GM19035 (cell line): Measurements from ENCODE around the gene PANK1.
A peak's percentile ranks its signal among the peaks of the same experiment; 100 is the strongest.
"Not testable (repeated sequence)": the region's sequence is repeated elsewhere in the genome, so short reads cannot be mapped to it uniquely, and the experiment has no call there.

Experiments used
- ATAC-seq: cut with Tn5 transposase; IDR thresholded peaks from one replicate; pipeline ENCODE4 v1.9.1; 2021; ENCODE audit not compliant: unreplicated experiment

Gene PANK1

GRCh38 chr10:89622151-89622550 lies 22.9 kb downstream of the PANK1 start:
- ATAC-seq, result no peak

- no peak for ATAC-seq
Measured at GRCh38 chr10:89621438-89621837, 23.6 kb downstream of the PANK1 start.

- not testable (repeated sequence) for ATAC-seq
Measured at GRCh38 chr10:89620296-89620695, 24.7 kb downstream of the PANK1 start.

GRCh38 chr10:89615824-89616223 lies 29.2 kb downstream of the PANK1 start:
- no peak for ATAC-seq

GRCh38 chr10:89615112-89615511 lies 29.9 kb downstream of the PANK1 start:
- ATAC-seq, result no peak

- no peak for ATAC-seq
Measured at GRCh38 chr10:89613582-89613981, 31.5 kb downstream of the PANK1 start.

GRCh38 chr10:89611282-89611681 lies 33.8 kb downstream of the PANK1 start:
- no peak for ATAC-seq

GRCh38 chr10:89609833-89610346 lies 35.2 kb downstream of the PANK1 start:
- peak; percentile 90 for ATAC-seq

- no peak for ATAC-seq
Measured at GRCh38 chr10:89604200-89604599, 40.8 kb downstream of the PANK1 start.

GRCh38 chr10:89602919-89603318 lies 42.1 kb downstream of the PANK1 start:
- no peak for ATAC-seq

GRCh38 chr10:89601728-89602361 lies 43.2 kb downstream of the PANK1 start:
- no peak for ATAC-seq

- no peak for ATAC-seq
Measured at GRCh38 chr10:89600041-89600440, 45.0 kb downstream of the PANK1 start.

- ATAC-seq, result no peak
Measured at GRCh38 chr10:89593043-89593442, 52.0 kb downstream of the PANK1 start.

- no peak for ATAC-seq
Measured at GRCh38 chr10:89592539-89592938, 52.5 kb downstream of the PANK1 start.

- ATAC-seq, result no peak
Measured at GRCh38 chr10:89591796-89592271, 53.2 kb downstream of the PANK1 start.

GRCh38 chr10:89591111-89591795 lies 53.8 kb downstream of the PANK1 start:
- ATAC-seq, result no peak

- no peak for ATAC-seq
Measured at GRCh38 chr10:89590326-89590725, 54.7 kb downstream of the PANK1 start.

- ATAC-seq, result no peak
Measured at GRCh38 chr10:89589101-89589720, 55.8 kb downstream of the PANK1 start.

GRCh38 chr10:89588671-89589070 lies 56.4 kb downstream of the PANK1 start:
- ATAC-seq, result no peak

- ATAC-seq, result no peak
Measured at GRCh38 chr10:89582022-89582421, 63.0 kb downstream of the PANK1 start.

- no peak for ATAC-seq
Measured at GRCh38 chr10:89580243-89580642, 64.8 kb downstream of the PANK1 start.

GRCh38 chr10:89576696-89577095 lies 68.3 kb downstream of the PANK1 start:
- no peak for ATAC-seq
